ENCODE data around the gene DSC1. TPM values are rescaled to one million over a fixed set of nuclear protein-coding genes. Genes with fewer than 3 reads are reported as not detected.
A peak's percentile ranks its signal among the peaks of the same experiment; 100 is the strongest.

The DSC1 gene
- polyA plus RNA-seq, 1 donor = 2.9 TPM

DNA sequence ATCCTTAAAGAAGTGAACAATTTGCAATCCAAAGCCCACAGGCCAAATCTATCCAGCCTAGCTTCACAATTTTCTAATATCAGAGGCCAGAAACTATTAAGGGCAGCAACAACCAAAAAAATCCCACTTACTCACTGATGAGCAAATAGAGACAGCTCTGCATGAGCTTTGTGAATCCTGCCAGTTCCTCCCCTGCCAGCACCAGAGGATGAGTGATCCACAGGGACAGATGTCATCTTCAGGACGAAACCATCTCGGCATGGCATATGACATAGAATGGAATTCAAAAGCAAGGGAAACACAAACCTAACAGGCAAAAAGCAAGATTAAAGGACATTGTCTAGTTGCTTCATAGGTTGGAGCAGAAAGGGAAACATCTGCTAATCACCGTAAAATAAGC lies 58.2 kb downstream of the DSC1 start:
- DNase-seq = no peak

- DNase-seq = no peak
These were observed 59.2 kb downstream of the DSC1 start for GRCh38 chr18:31103423-31103822.

GRCh38 chr18:31102941-31103340 lies 59.7 kb downstream of the DSC1 start:
- no peak for DNase-seq

DNA sequence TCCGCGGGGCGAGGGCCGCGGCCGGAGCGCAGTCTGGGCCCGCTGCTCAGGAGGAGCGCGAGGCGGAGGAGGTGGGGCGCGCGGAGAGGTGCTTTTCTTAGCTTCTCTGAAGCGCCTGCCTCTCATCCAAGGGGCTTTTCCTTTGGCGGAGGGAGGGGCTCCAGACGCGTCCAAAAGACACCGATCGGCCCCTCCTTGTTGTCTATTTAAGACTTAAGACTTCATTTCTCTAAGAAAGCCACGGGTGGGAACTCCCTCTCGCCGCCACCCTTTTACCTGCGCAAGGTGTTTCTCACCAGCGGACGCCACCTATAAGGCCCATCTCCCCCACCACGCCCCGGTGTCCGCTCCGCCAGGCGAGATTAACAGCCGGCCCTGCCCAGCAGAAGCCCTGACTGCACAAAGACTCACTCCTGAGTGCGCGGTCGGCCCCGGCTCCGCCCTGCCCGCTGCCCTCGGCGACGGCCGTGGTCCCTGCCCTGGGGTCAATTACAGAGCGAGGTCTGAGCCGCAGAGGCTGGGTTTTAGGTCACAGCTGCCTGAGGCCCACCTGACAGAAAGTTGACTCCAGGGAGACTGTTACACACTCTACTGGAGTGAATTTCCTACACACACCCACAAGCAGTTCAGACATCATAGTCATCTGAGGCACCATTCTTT lies 60.5 kb downstream of the DSC1 start, which contains the start of gene DSC2:
Gene DSC2, minus strand, starts transcription at position 397 of the 660 bp plus-strand sequence. CDS start 450 bp downstream, outside the sequence.
- peak; percentile 43 for DNase-seq

DNA sequence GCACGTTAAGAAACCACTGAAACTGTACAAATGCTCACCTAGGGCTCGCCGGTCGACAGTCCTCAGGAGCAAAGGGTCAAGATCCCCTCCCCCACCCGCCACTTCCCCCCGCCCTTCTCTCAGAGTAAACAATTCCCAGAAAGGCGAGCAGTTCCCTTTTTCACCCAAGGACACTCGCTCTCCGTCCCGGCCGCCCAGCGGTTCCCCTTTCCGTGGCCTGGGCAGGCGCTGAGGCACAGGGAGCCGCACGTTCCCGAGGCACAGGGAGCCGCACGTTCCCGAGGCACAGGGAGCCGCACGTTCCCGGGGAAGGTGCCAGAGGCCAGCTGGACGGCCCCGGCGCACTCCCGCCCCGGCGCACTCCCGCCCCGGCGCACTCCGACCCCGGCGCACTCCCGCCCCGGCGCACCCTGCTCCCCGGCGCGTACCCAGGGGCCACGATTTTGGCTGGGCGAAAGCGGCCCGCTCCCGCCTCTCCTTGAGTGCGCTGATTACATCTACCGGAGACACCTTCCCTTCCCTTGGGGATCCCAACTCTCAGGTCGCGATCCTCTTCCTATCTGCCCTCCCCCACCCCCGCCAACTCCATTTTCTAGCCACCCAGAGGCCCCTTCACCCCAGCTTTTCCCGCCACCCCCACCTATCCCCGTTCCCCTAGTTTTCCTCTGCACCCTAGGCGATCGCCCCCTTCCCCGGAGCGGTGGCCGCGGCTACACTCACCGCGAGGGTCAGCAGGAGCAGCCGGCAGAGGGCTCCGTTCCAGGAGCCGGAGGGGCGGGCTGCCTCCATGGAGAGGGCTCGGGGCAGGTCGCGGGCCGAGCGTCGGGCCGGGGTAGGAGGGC lies 61.3 kb downstream of the DSC1 start:
- peak; percentile 53 for DNase-seq

- DNase-seq = peak; percentile 21
These were observed 62.0 kb downstream of the DSC1 start for GRCh38 chr18:31100436-31101182.

GRCh38 chr18:31099450-31100230 lies 63.0 kb downstream of the DSC1 start:
- DNase-seq = no peak

DNA sequence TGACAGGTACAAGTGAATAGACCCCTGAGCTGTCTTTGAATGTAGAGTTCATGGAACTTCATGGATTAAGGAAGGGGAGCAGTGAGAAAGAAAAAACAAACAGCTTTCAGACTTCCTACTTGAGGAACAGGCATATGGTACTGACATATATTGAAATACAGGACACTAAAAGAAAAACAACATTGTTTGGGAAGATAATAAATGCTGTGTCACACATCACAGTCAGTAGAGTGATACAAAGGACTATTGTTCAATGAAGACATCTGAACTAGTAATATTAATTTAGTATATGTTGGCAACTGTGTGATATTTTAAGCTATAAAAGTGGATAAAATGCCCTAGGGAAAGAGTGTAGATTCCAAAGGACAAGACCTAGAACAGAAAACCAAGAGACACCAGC lies 63.8 kb downstream of the DSC1 start:
- no peak for DNase-seq

DNA sequence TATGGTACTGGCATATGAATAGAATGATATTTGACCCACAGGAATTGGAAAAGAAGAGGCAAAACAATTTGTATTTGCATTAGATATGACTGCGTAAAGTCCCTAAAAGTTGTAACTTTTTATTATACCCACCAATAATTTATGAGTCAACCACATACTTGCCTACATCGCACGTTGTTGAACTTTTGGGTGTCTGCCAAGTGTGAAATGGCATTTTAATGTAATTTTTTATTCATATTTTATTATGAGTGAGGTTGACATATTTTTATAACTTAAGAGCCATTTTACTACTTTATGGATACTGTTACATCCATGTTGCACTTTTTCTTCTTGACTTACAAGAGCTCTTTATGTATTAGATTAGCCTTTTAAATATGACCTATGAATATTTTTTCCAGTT lies 65.0 kb downstream of the DSC1 start:
- DNase-seq = no peak

GRCh38 chr18:31093880-31094279 lies 68.8 kb downstream of the DSC1 start:
- DNase-seq = no peak

DNA sequence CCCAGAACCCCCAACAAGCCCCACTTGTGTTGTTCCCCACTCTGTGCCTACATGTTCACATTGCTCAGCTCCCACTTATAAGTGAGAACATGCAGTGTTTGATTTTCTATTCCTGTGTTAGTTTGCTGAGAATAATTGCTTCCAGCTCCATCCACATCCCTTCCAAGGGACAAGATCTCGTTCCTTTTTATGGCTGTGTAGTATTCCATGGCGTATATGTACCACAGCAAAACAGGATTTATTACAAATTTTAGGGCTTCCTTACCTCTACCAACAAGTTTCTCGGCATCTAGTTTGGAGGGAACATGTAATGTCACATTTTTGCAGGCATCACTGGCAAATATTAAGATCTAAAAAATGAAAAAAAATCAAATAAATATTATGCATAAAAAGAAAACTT lies 69.4 kb downstream of the DSC1 start:
- no peak for DNase-seq

DNA sequence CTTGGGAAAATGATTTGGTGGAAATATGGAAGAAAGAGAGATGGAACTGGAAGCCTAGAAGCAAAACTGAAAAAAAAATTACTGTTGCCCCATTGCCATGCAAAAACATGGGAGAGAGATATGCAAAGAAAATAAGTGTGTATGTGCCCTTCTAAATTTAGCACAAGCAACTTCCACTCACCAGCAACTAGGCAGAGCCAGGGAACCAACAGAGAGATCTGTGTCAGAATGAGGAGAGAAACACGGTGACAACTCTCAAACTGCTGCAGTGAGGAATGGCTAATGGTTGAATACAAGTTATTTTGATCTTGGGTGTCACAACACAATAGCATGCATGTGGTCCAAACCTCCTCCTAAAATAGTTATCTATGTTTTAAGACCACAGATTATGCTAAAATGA lies 71.3 kb downstream of the DSC1 start:
- no peak for DNase-seq

GRCh38 chr18:31088532-31088931 lies 74.1 kb downstream of the DSC1 start:
- no peak for DNase-seq

- DNase-seq = no peak
These were observed 82.7 kb downstream of the DSC1 start for GRCh38 chr18:31079973-31080372.

Other genes with a start within 250 kb of the DSC1 start
- 2.5 TPM for gene DSC3, start 120.1 kb downstream of the DSC1 start, polyA plus RNA-seq (ENCODE audit: insufficient read length)
- 48.3 TPM for gene DSC2, start 60.4 kb downstream of the DSC1 start, polyA plus RNA-seq (ENCODE audit: insufficient read length)
- 0.05 TPM for gene DSG1, start 155.3 kb upstream of the DSC1 start, polyA plus RNA-seq (ENCODE audit: insufficient read length)
- gene DSG4, start 213.9 kb upstream of the DSC1 start, polyA plus RNA-seq (ENCODE audit: insufficient read length) = not detected